Measurements from ENCODE around the gene NUTM2F.
"Not testable (repeated sequence)": the region's sequence is repeated elsewhere in the genome, so short reads cannot be mapped to it uniquely, and the experiment has no call there.

The NUTM2F gene

GRCh38 chr9:94317949-94318657 lies 10.3 kb downstream of the NUTM2F start:
- not testable (repeated sequence) for H2AFZ ChIP-seq (ENCODE audit: low read depth, low read length); H3K9me3 ChIP-seq (ENCODE audit: insufficient read depth, low read length); H3K79me2 ChIP-seq (ENCODE audit: low read length)

DNA sequence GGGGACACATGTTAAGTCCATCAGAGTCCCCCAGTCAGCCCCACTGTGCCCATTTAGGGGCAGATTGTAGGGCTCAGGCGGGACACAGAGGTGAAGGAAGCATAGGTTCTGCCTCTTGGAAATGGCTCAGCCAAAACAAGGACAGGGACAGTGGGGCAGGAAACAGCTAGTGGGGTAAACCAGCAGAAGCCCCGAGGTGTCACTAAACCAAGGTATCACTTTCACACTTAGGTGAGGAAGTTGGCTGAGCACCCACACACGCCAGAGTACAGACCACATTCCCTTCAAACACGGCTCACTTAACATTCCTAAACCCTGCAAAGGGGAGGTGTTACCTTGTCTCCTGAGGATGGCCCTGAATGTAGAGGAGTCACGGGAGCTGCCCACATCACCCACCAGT lies 12.2 kb downstream of the NUTM2F start:
- H3K9ac ChIP-seq (ENCODE audit: low read length); H3K9me3 ChIP-seq (ENCODE audit: insufficient read depth, low read length); H3K79me2 ChIP-seq (ENCODE audit: low read length); H3K4me3 ChIP-seq (ENCODE audit: low read length); H2AFZ ChIP-seq (ENCODE audit: low read depth, low read length); H3K27me3 ChIP-seq (ENCODE audit: low read depth, low read length); H3K4me1 ChIP-seq (ENCODE audit: low read length); H3K27ac ChIP-seq (ENCODE audit: low read length); H4K20me1 ChIP-seq (ENCODE audit: insufficient read depth, low read length); H3K4me2 ChIP-seq (ENCODE audit: low read length); H3K36me3 ChIP-seq (replicated peaks; ENCODE audit: low read depth, low read length): not testable (repeated sequence)

More at GRCh38 chr9:94317949-94318657, 10.3 kb downstream of the NUTM2F start:
- not testable (repeated sequence) for H3K27me3 ChIP-seq (ENCODE audit: low read depth, low read length); H3K4me3 ChIP-seq (ENCODE audit: low read length); H4K20me1 ChIP-seq (ENCODE audit: insufficient read depth, low read length); H3K4me2 ChIP-seq (ENCODE audit: low read length); H3K9ac ChIP-seq (ENCODE audit: low read length); H3K4me1 ChIP-seq (ENCODE audit: low read length); H3K36me3 ChIP-seq (replicated peaks; ENCODE audit: low read depth, low read length); H3K27ac ChIP-seq (ENCODE audit: low read length)

DNA sequence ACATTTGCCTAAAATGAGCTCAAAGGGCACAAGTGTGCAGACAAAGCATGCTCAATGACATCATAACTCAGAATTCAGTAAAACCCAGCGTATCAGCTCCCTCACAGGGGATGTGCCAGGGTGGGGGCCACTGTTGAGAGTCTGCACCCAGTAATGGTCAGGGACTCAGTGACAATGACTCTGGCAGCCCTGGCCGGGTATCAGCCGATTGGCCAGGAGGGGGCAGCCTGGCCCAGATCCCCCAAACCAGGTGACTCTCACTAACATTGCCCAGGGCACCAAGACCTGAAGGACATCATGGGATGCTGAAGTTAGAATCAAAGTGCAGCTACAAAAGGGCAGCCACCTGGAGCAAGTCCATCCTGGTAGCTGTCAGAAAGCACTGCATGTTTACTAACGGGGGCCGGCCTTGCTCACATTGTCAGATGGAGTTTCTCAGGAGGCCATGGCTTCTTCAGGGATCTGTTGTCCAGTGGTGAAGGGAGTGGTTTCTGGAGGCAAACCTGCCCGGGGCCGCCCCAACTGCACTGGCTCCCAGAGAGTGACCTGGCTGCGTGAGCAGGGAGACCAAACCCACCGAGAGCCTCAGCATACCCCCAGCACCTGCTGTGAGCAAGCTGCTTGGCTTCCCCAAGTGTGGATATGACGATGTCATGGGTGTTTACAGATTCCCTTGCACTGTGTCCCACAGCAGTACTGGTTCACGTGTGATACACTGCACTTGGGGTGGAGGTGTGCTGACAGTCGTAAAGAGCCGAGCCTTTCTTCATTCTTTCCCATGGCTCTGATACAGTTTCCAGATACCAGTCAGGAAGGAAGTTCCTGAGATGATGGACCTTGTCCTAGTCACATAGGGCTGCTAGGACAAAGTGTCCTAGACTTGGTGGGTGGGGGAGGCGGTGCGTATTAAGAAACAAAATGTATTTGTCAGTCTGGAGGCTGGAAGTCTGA lies 13.1 kb downstream of the NUTM2F start:
- H3K4me2 ChIP-seq (ENCODE audit: low read length); H4K20me1 ChIP-seq (ENCODE audit: insufficient read depth, low read length); H3K27ac ChIP-seq (ENCODE audit: low read length); H3K4me1 ChIP-seq (ENCODE audit: low read length); H3K27me3 ChIP-seq (ENCODE audit: low read depth, low read length); H3K9me3 ChIP-seq (ENCODE audit: insufficient read depth, low read length); H3K79me2 ChIP-seq (ENCODE audit: low read length); H3K36me3 ChIP-seq (replicated peaks; ENCODE audit: low read depth, low read length); H3K4me3 ChIP-seq (ENCODE audit: low read length); H2AFZ ChIP-seq (ENCODE audit: low read depth, low read length); H3K9ac ChIP-seq (ENCODE audit: low read length): not testable (repeated sequence)

DNA sequence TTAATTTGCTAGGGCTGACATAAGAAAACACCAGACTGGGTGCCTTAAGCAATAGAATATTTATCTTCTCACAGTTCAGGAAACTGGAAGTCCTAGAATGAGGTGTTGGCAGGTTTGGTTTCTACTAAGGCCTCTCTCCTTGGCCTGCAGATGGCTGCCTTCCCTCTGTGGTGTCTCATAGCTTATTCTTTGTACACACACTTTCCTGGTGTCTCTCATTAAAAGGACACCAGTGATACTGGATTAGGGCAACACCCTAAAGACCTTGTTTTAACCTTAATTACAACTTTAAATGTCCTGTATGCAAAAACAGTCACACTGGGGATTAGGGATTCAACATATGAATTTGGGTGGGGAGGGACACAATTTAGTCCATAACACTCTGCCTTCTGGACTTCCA lies 25.1 kb downstream of the NUTM2F start:
- Histone ChIP-seq H3K36me3 (replicated peaks; ENCODE audit: low read depth, low read length) (no peaks in the 10 kb centered on the region), H2AFZ (ENCODE audit: low read depth, low read length) (no peak overlapping the region), H3K27me3 (ENCODE audit: low read depth, low read length) (no peaks in the 10 kb centered on the region), H3K9ac (ENCODE audit: low read length) (no peak overlapping the region), H3K4me2 (ENCODE audit: low read length) (no peak overlapping the region), H3K4me1 (ENCODE audit: low read length) (no peaks in the 10 kb centered on the region), H3K27ac (ENCODE audit: low read length) (no peak overlapping the region), H3K79me2 (ENCODE audit: low read length) (no peaks in the 10 kb centered on the region), H3K9me3 (ENCODE audit: insufficient read depth, low read length) (no peaks in the 10 kb centered on the region), H4K20me1 (ENCODE audit: insufficient read depth, low read length) (no peaks in the 10 kb centered on the region), H3K4me3 (ENCODE audit: low read length) (no peak overlapping the region)
- TF ChIP-seq, protein P1, sequence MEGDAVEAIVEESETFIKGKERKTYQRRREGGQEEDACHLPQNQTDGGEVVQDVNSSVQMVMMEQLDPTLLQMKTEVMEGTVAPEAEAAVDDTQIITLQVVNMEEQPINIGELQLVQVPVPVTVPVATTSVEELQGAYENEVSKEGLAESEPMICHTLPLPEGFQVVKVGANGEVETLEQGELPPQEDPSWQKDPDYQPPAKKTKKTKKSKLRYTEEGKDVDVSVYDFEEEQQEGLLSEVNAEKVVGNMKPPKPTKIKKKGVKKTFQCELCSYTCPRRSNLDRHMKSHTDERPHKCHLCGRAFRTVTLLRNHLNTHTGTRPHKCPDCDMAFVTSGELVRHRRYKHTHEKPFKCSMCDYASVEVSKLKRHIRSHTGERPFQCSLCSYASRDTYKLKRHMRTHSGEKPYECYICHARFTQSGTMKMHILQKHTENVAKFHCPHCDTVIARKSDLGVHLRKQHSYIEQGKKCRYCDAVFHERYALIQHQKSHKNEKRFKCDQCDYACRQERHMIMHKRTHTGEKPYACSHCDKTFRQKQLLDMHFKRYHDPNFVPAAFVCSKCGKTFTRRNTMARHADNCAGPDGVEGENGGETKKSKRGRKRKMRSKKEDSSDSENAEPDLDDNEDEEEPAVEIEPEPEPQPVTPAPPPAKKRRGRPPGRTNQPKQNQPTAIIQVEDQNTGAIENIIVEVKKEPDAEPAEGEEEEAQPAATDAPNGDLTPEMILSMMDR (IDR thresholded peaks at IDR 0.05; ENCODE audit: low read depth, low read length): no peak
- no peak for TF ChIP-seq EZH2phosphoT487 (IDR thresholded peaks at IDR 0.05; ENCODE audit: low read depth)

DNA sequence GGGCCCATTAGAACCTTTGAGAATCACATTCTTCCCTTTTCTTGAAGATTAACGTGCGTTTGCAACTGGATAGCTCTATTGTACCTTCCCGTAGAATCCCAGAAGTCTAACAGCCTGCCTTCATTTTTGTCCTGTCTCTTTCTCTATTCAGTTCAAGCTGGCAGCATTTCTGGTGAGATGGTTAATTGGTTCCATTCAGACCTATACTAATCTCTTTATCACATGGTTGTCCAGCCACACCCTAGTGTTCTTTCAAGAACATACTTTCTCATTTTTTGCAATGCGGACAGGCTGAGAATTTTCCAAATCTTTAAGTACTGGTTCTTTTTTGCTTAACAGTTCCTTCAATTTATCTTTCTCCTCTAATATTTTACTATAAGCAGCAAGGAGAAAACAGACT lies 26.0 kb downstream of the NUTM2F start:
- Histone ChIP-seq H3K79me2 (ENCODE audit: low read length) (no peaks in the 10 kb centered on the region), H3K36me3 (replicated peaks; ENCODE audit: low read depth, low read length) (no peaks in the 10 kb centered on the region), H3K9ac (ENCODE audit: low read length) (no peak overlapping the region), H4K20me1 (ENCODE audit: insufficient read depth, low read length) (no peaks in the 10 kb centered on the region), H3K4me3 (ENCODE audit: low read length) (no peak overlapping the region), H3K9me3 (ENCODE audit: insufficient read depth, low read length) (no peaks in the 10 kb centered on the region), H2AFZ (ENCODE audit: low read depth, low read length) (no peak overlapping the region), H3K4me1 (ENCODE audit: low read length) (no peaks in the 10 kb centered on the region), H3K27me3 (ENCODE audit: low read depth, low read length) (no peaks in the 10 kb centered on the region), H3K4me2 (ENCODE audit: low read length) (no peak overlapping the region), H3K27ac (ENCODE audit: low read length) (no peak overlapping the region)
- no peak for TF ChIP-seq EZH2phosphoT487 (IDR thresholded peaks at IDR 0.05; ENCODE audit: low read depth)

Measured in OCI-LY3 (cell line).